Naive B cell (primary cell): ENCODE data around the gene LMO2. TPM values are rescaled to one million over a fixed set of nuclear protein-coding genes. Genes with fewer than 3 reads are reported as not detected.

Experiments used
- ATAC-seq, 2 donors: fragments of 150-1000 bp; cut with Tn5 transposase; 2 replicates each; pipeline ENCODE4 v1.10.0; 2021; ENCODE audit warnings: low read depth in 2 of 2, mild to moderate bottlenecking in 2 of 2, moderate library complexity in 2 of 2
- DNase-seq: peaks from one replicate; pipeline ENCODE4 v3.0.0; 2022
- H3K27ac Mint-ChIP-seq, 6 donors: one replicate each; pipeline ENCODE4 v1.8.0; 2020 to 2022; ENCODE audit warnings: mild to moderate bottlenecking in 6 of 6, mixed read lengths in 6 of 6, moderate library complexity in 5 of 6, inconsistent platforms in 2 of 6
- H3K27me3 Mint-ChIP-seq, 3 donors: one replicate each; pipeline ENCODE4 v1.8.0; 2021 to 2022; ENCODE audit warnings: mixed read lengths in 3 of 3, mild to moderate bottlenecking in 1 of 3
- H3K36me3 Mint-ChIP-seq, 2 donors: one replicate each; pipeline ENCODE4 v1.8.0; 2020 to 2022; ENCODE audit warnings: mixed read lengths in 2 of 2, inconsistent platforms in 1 of 2, mild to moderate bottlenecking in 1 of 2
- H3K4me1 Mint-ChIP-seq, 3 donors: one replicate each; pipeline ENCODE4 v1.8.0; 2020 to 2022; ENCODE audit warnings: mixed read lengths in 3 of 3, inconsistent platforms in 1 of 3, mild to moderate bottlenecking in 1 of 3, moderate library complexity in 1 of 3
- H3K4me3 Mint-ChIP-seq, 8 donors: one replicate each; pipeline ENCODE4 v1.8.0; 2020 to 2022; ENCODE audit warnings: mild to moderate bottlenecking in 8 of 8, mixed read lengths in 8 of 8, moderate library complexity in 8 of 8, inconsistent platforms in 2 of 8
- H3K9me3 Mint-ChIP-seq, 7 donors: one replicate each; pipeline ENCODE4 v1.8.0; 2020 to 2022; ENCODE audit warnings: mixed read lengths in 7 of 7, mild to moderate bottlenecking in 5 of 7, inconsistent platforms in 2 of 7, moderate library complexity in 1 of 7
- polyA plus RNA-seq, 6 donors: library from polyadenylated mRNA; unstranded; fragments of 300-500 nt; fragmentation: Illumina TruSeq; gene quantifications; one replicate each; pipeline ENCODE4 v1.2.3, GENCODE V29; 2021; ENCODE audit warnings: low read depth in 6 of 6

LMO2 gene
- polyA plus RNA-seq, 6 donors from 2014 or later = 12.7 to 23.7 (median 16.1) TPM

DNA sequence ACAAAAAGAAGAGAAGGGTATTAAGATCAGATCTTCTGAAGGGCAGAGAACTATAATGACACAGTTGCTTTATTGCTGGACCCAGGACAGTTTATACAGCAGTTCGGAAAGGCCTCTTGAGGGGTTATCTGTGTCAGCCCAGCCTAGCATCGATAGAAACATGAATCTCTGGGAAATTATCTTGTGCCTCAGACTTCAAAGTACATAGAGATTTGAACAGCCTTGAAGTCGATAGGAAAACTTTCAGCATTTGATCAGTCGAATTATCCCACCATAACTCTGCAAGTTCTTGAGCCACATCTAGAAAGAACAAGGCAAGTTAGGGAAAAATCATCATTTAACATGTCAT is 2.5 kb upstream of the LMO2 start:
- H3K27ac Mint-ChIP-seq = peak overlapping the region; percentile 92 to 98 (median 96)
- no peaks in the 10 kb centered on the region for H3K36me3 Mint-ChIP-seq
- no peak for ATAC-seq
- peaks cover 0 to 5% (median 0%) of the 10 kb centered on the region in 3 donors for H3K27me3 Mint-ChIP-seq
- peaks cover 51 to 76% (median 69%) of the 10 kb centered on the region in 3 donors for H3K4me1 Mint-ChIP-seq
- H3K9me3 Mint-ChIP-seq = peaks cover 0 to 4% (median 0%) of the 10 kb centered on the region in 7 donors
- H3K4me3 Mint-ChIP-seq = peak overlapping the region; percentile 87 to 99 (median 95)
- no peak for DNase-seq

DNA sequence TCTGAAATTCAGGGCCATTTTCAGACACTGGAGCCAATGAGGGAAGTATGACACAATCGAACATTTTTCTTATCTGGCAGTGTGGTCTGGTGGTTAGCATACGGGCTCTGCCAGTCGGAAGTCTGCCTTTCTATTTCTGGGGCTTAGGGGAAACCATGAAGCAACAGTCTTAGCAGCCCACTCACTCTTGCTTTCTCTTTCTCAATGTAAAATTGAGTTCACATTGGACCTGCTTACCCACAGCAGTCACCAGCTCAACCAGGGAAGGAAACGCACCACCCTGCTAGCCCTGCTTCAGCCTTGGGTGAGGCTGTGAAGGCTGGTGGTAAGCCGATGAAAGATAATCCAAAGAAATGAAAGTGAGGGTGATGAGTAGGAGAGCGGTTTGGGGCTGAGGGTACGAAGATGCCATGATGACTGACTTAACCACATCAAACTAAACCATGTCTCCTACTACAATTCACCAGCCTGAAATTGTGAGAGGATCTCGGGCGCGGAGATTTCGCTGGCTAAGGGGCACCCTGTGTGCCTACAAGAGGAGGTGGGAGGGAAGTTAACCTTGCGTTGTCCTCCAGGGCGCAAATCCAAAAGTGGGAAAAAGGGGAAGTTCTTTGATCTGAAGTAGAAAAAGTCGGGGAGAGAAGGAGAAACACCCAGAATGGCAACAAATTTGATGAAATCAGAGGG is 2.0 kb upstream of the LMO2 start:
- peak overlapping the region; percentile 92 to 98 (median 96) for H3K27ac Mint-ChIP-seq
- DNase-seq (peak; percentile 82), ATAC-seq (peak; percentile 89)
- peaks cover 0 to 4% (median 0%) of the 10 kb centered on the region in 7 donors for H3K9me3 Mint-ChIP-seq
- peaks cover 49 to 71% (median 64%) of the 10 kb centered on the region in 3 donors for H3K4me1 Mint-ChIP-seq
- H3K4me3 Mint-ChIP-seq = peak overlapping the region; percentile 87 to 99 (median 95)
- H3K27me3 Mint-ChIP-seq = peaks cover 0 to 5% (median 0%) of the 10 kb centered on the region in 3 donors
- H3K36me3 Mint-ChIP-seq = no peaks in the 10 kb centered on the region

DNA sequence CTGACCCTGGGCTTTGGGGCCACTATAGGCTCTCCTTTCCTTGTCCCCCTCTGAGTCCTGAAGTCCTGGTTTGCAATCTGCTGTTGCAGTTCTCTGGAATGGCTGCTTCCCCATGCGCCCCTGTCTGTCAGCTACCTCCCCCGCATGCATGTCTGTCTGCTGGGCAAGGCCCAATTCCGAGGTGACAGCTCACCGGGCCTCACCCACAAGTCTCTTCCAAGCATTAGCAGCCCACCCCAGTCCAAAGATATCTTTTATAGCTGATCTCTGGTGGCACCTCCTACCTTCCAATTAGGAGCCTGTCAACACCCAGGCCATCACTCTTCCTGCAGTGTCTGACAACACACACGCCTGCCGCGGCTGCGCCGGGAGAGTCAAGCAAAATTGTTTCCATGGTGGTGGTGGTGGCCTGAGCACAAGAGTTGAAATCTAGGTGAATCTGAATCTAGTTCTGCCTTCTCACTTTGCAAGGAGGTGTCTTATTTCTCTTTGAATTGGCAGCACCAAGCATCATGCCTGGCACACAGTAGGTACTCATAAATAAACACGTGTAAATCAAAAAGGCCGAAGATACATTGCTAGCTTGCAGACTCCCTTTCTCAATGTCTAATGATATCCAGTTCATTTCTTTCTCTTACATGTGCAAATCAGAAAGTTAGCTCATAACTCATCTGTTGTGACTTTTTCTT is 1.2 kb upstream of the LMO2 start:
- no peak for DNase-seq
- Mint-ChIP-seq H3K4me3 (peak overlapping the region; percentile 87 to 99 (median 95)), H3K4me1 (peaks cover 49 to 67% (median 61%) of the 10 kb centered on the region in 3 donors), H3K9me3 (peaks cover 0 to 4% (median 0%) of the 10 kb centered on the region in 7 donors), H3K27me3 (peaks cover 0 to 13% (median 0%) of the 10 kb centered on the region in 3 donors), H3K36me3 (no peaks in the 10 kb centered on the region), H3K27ac (peak overlapping the region; percentile 92 to 98 (median 96))
- no peak for ATAC-seq

DNA sequence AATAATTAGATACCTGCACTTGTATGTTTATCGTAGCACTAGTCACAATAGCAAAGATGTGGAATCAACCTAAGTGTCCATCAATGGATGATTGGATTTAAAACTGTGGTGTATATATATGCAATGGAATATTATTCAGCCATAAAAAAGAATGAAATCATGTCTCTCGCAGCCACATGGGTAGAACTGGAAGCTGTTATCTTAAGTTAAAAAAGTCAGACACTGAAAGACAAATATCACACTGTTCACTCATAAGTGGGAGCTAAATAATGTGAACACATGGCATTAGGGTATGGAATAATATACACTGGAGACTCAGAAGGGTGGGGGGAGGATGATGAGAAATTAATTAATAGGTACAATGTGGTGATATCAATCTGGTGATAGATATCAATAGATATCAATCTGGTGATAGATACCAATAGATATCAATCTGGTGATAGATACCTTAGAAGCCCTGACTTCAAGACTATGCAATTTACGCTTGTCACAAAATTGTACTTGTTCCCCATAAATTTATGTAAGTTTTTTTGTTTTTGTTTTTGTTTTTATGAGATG is 2.0 kb downstream of the LMO2 start:
- DNase-seq = no peak
- Mint-ChIP-seq H3K27ac (no peak overlapping the region), H3K9me3 (peaks cover 0 to 4% (median 0%) of the 10 kb centered on the region in 7 donors), H3K36me3 (no peaks in the 10 kb centered on the region), H3K4me1 (peaks cover 41 to 52% (median 44%) of the 10 kb centered on the region in 3 donors), H3K27me3 (peaks cover 6 to 19% (median 15%) of the 10 kb centered on the region in 3 donors), H3K4me3 (no peak overlapping the region)
- no peak for ATAC-seq

DNA sequence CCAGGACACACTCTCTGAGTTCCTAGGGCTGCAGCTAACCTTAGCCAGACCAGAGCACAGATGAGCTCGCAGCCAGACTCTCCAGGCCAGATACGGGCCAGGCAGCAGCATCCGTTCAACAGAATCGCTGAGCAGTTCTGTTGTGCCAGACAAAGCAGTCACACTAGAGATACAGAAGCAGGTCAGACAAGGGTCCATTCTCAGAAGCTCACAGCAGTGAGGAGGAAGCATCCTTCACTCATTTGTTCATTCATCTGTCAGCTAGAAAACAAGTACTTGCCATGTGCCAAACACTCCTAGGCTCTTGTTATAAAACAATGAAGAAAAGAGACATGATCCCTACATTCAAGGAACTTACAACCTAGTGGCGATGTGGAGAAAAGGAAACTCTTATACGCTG is 2.6 kb downstream of the LMO2 start:
- Mint-ChIP-seq H3K36me3 (no peaks in the 10 kb centered on the region), H3K9me3 (peaks cover 0 to 4% (median 0%) of the 10 kb centered on the region in 7 donors), H3K27ac (no peak overlapping the region), H3K4me3 (no peak overlapping the region), H3K4me1 (peaks cover 36 to 47% (median 41%) of the 10 kb centered on the region in 3 donors), H3K27me3 (peaks cover 6 to 19% (median 15%) of the 10 kb centered on the region in 3 donors)
- ATAC-seq (no peak), DNase-seq (no peak)

DNA sequence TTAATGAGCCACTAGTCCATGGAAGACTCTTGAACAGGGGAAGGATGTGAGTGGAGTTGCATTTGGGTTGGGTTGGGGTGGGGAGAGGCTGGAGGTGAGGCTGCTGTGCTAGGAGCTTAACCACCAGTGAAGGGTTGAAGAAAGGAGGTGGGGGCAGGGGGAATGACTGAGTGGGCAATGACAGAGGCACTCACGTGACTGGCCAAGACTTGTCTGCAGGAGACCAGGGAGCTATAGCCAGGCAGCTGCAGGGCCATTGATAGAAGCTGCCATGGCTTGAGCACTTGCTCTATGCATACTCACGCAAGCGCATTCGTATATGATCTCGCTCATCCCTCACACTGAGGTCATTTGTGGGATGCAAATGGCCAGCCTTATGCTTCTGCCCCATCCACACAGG is 4.0 kb downstream of the LMO2 start:
- Mint-ChIP-seq H3K27ac (peak overlapping the region in 1 of 6 donors; percentile 39), H3K27me3 (peaks cover 15 to 33% (median 29%) of the 10 kb centered on the region in 3 donors), H3K9me3 (peaks cover 0 to 4% (median 0%) of the 10 kb centered on the region in 7 donors), H3K4me3 (peak overlapping the region in 1 of 8 donors; percentile 31), H3K4me1 (peaks cover 22 to 33% (median 26%) of the 10 kb centered on the region in 3 donors), H3K36me3 (no peaks in the 10 kb centered on the region)
- ATAC-seq = no peak
- DNase-seq = no peak

DNA sequence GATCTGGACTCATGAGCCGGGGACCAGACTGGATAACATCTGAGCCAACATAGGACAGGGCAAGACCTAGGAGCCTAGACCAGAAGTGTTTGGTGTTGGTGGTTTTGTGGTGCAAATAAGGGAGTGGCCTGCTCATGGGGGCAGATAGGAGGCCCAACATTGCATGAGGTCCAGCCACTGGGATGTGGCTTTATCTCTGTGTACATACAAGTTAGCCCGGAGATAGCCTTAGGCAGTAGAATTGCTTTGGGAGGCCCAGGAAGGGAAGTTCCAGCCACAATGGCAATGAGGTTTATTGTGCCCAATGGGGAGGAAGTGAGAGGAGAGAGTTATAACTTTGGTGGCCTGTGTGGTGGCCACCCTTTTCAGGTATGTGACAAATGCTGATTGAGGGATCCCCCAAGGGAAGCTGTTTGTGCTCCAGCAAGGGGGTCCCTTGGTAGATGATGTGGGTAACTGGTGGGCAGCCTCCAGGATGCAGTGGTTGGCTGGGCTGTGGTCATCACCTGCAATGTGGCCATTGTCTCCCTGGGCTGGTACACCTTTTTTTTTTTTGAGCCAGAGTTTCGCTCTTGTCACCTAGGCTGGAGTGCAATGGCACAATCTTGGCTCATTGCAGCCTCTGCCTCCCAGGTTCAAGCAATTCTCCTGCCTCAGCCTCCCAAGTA is 6.4 kb downstream of the LMO2 start:
- DNase-seq (no peak), ATAC-seq (no peak)
- Mint-ChIP-seq H3K27me3 (peaks cover 35 to 52% (median 37%) of the 10 kb centered on the region in 3 donors), H3K4me1 (peaks cover 10 to 19% (median 13%) of the 10 kb centered on the region in 3 donors), H3K36me3 (no peaks in the 10 kb centered on the region), H3K27ac (no peak overlapping the region), H3K4me3 (no peak overlapping the region), H3K9me3 (no peaks in the 10 kb centered on the region)

DNA sequence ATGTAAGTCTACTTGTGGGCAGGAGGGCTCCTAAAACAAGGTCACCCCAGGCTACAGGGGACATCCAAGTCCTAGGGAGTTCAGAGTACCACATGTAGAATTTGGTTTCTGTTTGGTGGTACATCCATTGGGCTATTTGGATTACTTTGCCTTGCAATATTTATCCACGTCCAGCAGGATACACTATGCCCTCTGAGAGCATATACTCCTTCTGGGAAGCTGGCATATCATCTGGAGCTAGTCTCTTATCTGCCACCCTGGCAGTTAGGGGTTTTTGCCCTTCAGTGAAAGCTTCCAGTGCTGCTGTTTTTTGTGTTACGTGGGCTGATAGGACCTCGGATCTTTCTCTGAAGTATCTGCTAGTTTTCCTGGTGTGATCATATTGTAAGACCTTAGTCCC is 7.3 kb downstream of the LMO2 start:
- Mint-ChIP-seq H3K27me3 (peaks cover 35 to 52% (median 44%) of the 10 kb centered on the region in 3 donors), H3K4me1 (peaks cover 10 to 19% (median 13%) of the 10 kb centered on the region in 3 donors), H3K27ac (no peak overlapping the region), H3K36me3 (no peaks in the 10 kb centered on the region), H3K4me3 (no peak overlapping the region), H3K9me3 (no peaks in the 10 kb centered on the region)
- no peak for ATAC-seq
- DNase-seq = no peak

DNA sequence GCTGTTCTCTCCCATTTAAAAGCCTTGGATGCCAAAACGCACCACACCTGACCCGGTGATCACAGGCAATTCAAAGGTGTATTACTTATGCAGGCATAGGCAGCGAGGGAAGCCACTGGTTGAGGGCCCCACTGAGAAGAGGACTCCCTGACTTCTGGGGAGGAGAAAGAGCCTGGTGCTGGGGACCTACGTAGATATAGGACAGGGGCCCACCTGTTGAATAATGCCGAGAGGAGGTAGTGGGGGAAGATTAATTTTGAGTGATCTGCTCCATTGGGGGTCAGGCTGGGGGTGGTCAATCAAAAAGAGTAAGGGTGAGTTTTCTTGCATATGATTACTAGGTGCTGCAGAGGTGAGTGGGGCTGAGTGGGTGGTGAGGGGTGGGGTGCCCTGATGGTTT is 7.8 kb downstream of the LMO2 start:
- H3K4me3 Mint-ChIP-seq = peak overlapping the region in 1 of 8 donors; percentile 9
- no peak for DNase-seq
- ATAC-seq = no peak
- no peaks in the 10 kb centered on the region for H3K9me3 Mint-ChIP-seq
- no peaks in the 10 kb centered on the region for H3K36me3 Mint-ChIP-seq
- H3K27ac Mint-ChIP-seq = peak overlapping the region in 2 of 6 donors; percentile 5 to 42
- H3K27me3 Mint-ChIP-seq = peaks cover 35 to 52% (median 47%) of the 10 kb centered on the region in 3 donors
- peaks cover 10 to 19% (median 13%) of the 10 kb centered on the region in 3 donors for H3K4me1 Mint-ChIP-seq

DNA sequence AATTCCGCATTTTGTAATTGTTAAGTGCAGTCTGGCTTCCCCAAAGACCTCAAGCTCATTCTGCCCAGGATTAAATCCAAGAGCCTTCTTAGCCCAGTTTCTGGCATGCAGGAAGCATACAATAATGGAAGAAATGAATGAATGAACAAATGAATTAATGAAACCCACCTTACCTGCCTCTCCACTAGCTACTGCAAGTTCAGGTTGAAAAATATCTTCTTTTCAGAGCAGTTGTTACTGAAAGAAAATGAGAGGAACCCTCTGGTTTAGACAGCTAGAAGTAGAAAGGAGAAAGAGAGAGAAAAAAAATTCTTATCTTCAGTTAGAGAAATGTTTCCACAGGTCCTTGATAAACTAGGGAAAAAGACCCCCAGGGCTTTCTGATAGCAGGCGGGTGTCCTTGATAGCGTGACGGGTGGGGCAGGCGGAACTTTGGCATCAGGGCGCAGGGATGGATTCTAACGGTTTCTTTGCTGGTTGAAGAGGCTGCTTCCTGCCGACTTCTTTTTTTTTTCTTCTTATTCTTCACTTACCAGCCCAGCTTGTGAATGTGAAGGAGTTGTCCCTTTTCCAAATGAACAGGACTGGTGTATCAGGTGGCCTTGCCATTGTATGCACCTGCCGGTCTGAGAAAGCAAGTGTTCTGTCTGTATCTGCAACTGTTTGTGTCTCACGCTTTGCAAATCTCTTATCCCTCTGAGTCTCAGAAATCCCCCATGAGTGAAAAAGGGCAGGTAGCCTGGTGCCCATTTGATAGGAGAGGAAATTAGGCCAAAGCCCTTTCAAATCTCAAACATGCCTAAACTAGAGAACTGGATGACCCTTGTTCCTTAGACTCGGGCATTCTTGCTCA is 10.0 kb downstream of the LMO2 start:
- Mint-ChIP-seq H3K36me3 (no peaks in the 10 kb centered on the region), H3K4me1 (peaks cover 10 to 14% (median 10%) of the 10 kb centered on the region in 3 donors), H3K27ac (no peak overlapping the region), H3K27me3 (peaks cover 41 to 60% (median 57%) of the 10 kb centered on the region in 3 donors), H3K4me3 (peak overlapping the region in 1 of 8 donors; percentile 37), H3K9me3 (no peaks in the 10 kb centered on the region)
- no peak for DNase-seq
- ATAC-seq = no peak

DNA sequence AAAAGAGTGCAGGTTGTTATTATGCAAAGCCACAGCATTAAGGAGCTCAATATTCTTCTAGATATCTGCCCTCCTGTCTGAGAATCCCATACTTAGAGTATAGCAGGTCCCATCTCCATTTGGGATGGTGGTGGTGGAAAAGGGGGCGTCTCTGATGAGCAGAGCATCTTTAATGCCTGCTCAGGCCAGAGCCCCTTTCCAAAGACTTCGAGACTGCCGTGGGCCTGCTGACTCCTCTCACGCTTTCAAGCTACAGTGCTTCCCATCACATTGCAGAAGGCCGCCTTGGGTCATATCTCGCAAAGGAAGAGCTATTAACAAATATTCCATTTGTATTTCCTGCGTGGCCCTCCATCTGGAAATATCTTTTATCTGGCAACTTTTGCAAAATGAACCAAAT is 10.9 kb downstream of the LMO2 start:
- Mint-ChIP-seq H3K27me3 (peaks cover 44 to 63% (median 58%) of the 10 kb centered on the region in 3 donors), H3K27ac (no peak overlapping the region), H3K4me1 (peaks cover 10 to 14% (median 10%) of the 10 kb centered on the region in 3 donors), H3K9me3 (no peaks in the 10 kb centered on the region), H3K36me3 (no peaks in the 10 kb centered on the region), H3K4me3 (peak overlapping the region in 2 of 8 donors; percentile 7 to 10)
- no peak for DNase-seq
- ATAC-seq = no peak

DNA sequence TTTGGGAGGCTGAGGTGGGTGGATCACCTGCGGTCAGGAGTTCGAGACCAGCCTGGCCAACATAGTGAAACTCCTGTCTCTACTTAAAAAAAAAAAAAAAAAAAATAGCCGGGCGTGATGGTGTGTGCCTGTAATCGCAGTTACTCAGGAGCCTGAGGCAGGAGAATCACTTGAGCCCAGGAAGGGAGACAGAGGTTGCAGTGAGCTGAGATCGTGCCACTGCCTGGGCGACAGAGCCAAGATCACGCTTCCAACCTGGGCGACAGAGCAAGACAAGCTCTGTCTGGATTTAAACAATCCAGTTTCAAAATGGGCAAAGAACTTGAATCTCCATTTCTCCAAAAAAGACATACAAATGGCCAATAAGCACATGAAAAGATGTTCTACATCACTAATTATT is 12.5 kb downstream of the LMO2 start:
- Mint-ChIP-seq H3K36me3 (no peaks in the 10 kb centered on the region), H3K27me3 (peaks cover 44 to 60% (median 52%) of the 10 kb centered on the region in 3 donors), H3K27ac (no peak overlapping the region), H3K9me3 (no peaks in the 10 kb centered on the region), H3K4me1 (peaks cover 4 to 9% (median 7%) of the 10 kb centered on the region in 3 donors), H3K4me3 (no peak overlapping the region)
- DNase-seq (no peak), ATAC-seq (no peak)
